Loucy (cell line): ENCODE measurements around the gene ELOA.

Source experiments
- H2AFZ ChIP-seq: fragments of 200-600 bp; sonication (generic); 2 replicates; pipeline ENCODE4 v1.6.0; 2016; ENCODE audit warnings: antibody characterized with exemption, mild to moderate bottlenecking, low read length, moderate library complexity
- H3F3A ChIP-seq: fragments of 200-600 bp; 2 replicates; pipeline ENCODE4 v1.6.0; 2016; ENCODE audit warnings: antibody characterized with exemption, low read depth, mild to moderate bottlenecking
- H3K27me3 ChIP-seq: fragments of 200-600 bp; sonication (generic); 2 replicates; pipeline ENCODE4 v1.6.1; 2014; ENCODE audit warnings: low read length, mild to moderate bottlenecking; ENCODE audit not compliant: insufficient read depth, poor library complexity, severe bottlenecking
- H3K36me3 ChIP-seq: fragments of 200-600 bp; sonication (generic); 2 replicates; pipeline ENCODE4 v1.6.1; 2016; ENCODE audit warnings: low read length; ENCODE audit not compliant: insufficient read depth
- H3K4me1 ChIP-seq: fragments of 200-600 bp; sonication (generic); 2 replicates; pipeline ENCODE4 v1.5.1; 2014; ENCODE audit warnings: low read length, mild to moderate bottlenecking; ENCODE audit not compliant: insufficient read depth, poor library complexity, severe bottlenecking
- H3K4me2 ChIP-seq: fragments of 200-600 bp; sonication (generic); 2 replicates; pipeline ENCODE4 v1.6.0; 2014; ENCODE audit warnings: antibody characterized with exemption, low read length, low read depth, mild to moderate bottlenecking; ENCODE audit not compliant: poor library complexity, severe bottlenecking
- H3K4me3 ChIP-seq: fragments of 200-600 bp; sonication (generic); 2 replicates; pipeline ENCODE4 v1.5.1; 2014; ENCODE audit warnings: low read length, mild to moderate bottlenecking, mixed read lengths; ENCODE audit not compliant: poor library complexity, severe bottlenecking
- H3K79me2 ChIP-seq: fragments of 200-600 bp; sonication (generic); 2 replicates; pipeline ENCODE4 v1.6.1; 2014; ENCODE audit warnings: low read length; ENCODE audit not compliant: insufficient read depth
- H3K9ac ChIP-seq: fragments of 200-600 bp; sonication (generic); 2 replicates; pipeline ENCODE4 v1.6.0; 2014; ENCODE audit warnings: mild to moderate bottlenecking, low read depth, low read length, moderate library complexity; ENCODE audit not compliant: poor library complexity, severe bottlenecking
- H3K9me2 ChIP-seq: fragments of 200-600 bp; sonication (generic); replicated peaks from 2 replicates; pipeline ENCODE4 v1.6.1; 2016; ENCODE audit warnings: low read depth, low read length, mixed read lengths
- H3K9me3 ChIP-seq: fragments of 200-600 bp; sonication (generic); 2 replicates; pipeline ENCODE4 v1.6.1; 2014; ENCODE audit warnings: mild to moderate bottlenecking, antibody characterized with exemption, low read length, low read depth; ENCODE audit not compliant: insufficient read depth
- H4K20me1 ChIP-seq: fragments of 200-600 bp; sonication (generic); 2 replicates; pipeline ENCODE4 v1.6.0; 2014; ENCODE audit warnings: antibody characterized with exemption, low read length, mild to moderate bottlenecking; ENCODE audit not compliant: insufficient read depth, poor library complexity, severe bottlenecking
- EZH2phosphoT487 ChIP-seq: fragments of 200-600 bp; IDR thresholded peaks from 2 replicates; pipeline ENCODE4 v1.6.1; 2018; ENCODE audit warnings: antibody characterized with exemption, mild to moderate bottlenecking, moderate library complexity, borderline replicate concordance
- TF ChIP-seq, protein P1 (sequence below): fragments of 200-600 bp; sonication (generic); conservative IDR thresholded peaks from 2 replicates; pipeline ENCODE4 v1.5.1; 2014; ENCODE audit warnings: mild to moderate bottlenecking, antibody characterized with exemption, low read length

The ELOA gene

GRCh38 chr1:23719162-23719820 is 24.0 kb upstream of the ELOA start:
- no peaks in the 10 kb centered on the region for H3K79me2 ChIP-seq
- TF ChIP-seq, protein P1, sequence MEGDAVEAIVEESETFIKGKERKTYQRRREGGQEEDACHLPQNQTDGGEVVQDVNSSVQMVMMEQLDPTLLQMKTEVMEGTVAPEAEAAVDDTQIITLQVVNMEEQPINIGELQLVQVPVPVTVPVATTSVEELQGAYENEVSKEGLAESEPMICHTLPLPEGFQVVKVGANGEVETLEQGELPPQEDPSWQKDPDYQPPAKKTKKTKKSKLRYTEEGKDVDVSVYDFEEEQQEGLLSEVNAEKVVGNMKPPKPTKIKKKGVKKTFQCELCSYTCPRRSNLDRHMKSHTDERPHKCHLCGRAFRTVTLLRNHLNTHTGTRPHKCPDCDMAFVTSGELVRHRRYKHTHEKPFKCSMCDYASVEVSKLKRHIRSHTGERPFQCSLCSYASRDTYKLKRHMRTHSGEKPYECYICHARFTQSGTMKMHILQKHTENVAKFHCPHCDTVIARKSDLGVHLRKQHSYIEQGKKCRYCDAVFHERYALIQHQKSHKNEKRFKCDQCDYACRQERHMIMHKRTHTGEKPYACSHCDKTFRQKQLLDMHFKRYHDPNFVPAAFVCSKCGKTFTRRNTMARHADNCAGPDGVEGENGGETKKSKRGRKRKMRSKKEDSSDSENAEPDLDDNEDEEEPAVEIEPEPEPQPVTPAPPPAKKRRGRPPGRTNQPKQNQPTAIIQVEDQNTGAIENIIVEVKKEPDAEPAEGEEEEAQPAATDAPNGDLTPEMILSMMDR = no peak
- TF ChIP-seq EZH2phosphoT487 = no peak
- H3K9me3 ChIP-seq = no peaks in the 10 kb centered on the region
- no peak overlapping the region for H3K4me3 ChIP-seq
- no peaks in the 10 kb centered on the region for H3K27me3 ChIP-seq
- no peaks in the 10 kb centered on the region for H3F3A ChIP-seq
- no peak overlapping the region for H3K9ac ChIP-seq
- H3K36me3 ChIP-seq = no peaks in the 10 kb centered on the region; the same call in 1 of the 2 replicates
- H3K4me2 ChIP-seq = no peak overlapping the region
- no peaks in the 10 kb centered on the region for H3K4me1 ChIP-seq
- H4K20me1 ChIP-seq = no peaks in the 10 kb centered on the region
- no peak overlapping the region for H2AFZ ChIP-seq
- no peaks in the 10 kb centered on the region for H3K9me2 ChIP-seq

DNA sequence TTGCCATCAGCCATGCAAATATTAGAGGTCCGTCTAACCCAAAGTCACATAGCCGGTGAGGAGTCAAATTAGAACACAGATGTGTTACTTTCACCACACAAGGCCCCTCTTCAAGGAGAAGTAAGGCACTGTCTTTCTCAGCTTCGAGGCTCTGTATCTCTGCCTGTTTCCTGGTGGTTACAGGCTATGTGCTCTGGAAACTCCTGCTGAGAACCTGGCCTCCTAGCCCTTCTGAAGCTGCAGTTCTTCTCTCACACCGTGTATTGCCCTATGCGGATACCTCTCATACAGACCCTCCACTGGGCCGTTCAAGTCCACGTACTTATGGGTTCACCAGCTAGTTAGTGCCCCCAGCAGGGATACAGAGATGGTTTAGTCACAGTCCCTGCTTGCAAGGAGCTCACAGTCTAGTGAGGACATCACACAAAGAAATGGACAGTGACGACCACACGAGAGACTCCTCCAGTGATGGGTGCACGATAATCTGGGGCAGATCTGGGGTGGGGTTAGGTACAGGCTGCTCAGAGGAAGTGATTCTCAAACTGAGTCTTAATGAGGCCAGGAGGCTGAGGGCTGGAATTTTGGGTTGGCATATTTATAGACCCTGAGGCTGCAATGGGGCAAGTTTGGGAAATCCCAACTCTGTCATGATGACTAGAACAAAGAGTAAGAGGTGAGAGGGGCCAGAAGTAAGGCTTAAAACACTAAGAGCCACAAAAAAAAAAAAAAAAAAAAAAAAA is 22.8 kb upstream of the ELOA start:
- H2AFZ ChIP-seq = no peak overlapping the region
- no peaks in the 10 kb centered on the region for H3K9me3 ChIP-seq
- H3K9ac ChIP-seq = no peak overlapping the region
- no peaks in the 10 kb centered on the region for H3K4me1 ChIP-seq
- no peaks in the 10 kb centered on the region for H3K9me2 ChIP-seq
- H3K36me3 ChIP-seq = no peaks in the 10 kb centered on the region
- no peaks in the 10 kb centered on the region for H3K27me3 ChIP-seq
- no peak overlapping the region for H3K4me2 ChIP-seq
- TF ChIP-seq, protein P1 = no peak
- no peak for TF ChIP-seq EZH2phosphoT487
- no peaks in the 10 kb centered on the region for H3F3A ChIP-seq
- H3K4me3 ChIP-seq = no peak overlapping the region
- no peaks in the 10 kb centered on the region for H3K79me2 ChIP-seq
- H4K20me1 ChIP-seq = no peaks in the 10 kb centered on the region

GRCh38 chr1:23722652-23723051 is 20.6 kb upstream of the ELOA start:
- H3K9ac ChIP-seq = no peak overlapping the region
- no peaks in the 10 kb centered on the region for H4K20me1 ChIP-seq
- H3K4me1 ChIP-seq = no peaks in the 10 kb centered on the region
- TF ChIP-seq, protein P1 = no peak
- TF ChIP-seq EZH2phosphoT487 = no peak
- H3K9me3 ChIP-seq = no peaks in the 10 kb centered on the region
- H3K9me2 ChIP-seq = no peaks in the 10 kb centered on the region
- H3K4me3 ChIP-seq = no peak overlapping the region
- no peaks in the 10 kb centered on the region for H3F3A ChIP-seq
- no peaks in the 10 kb centered on the region for H3K79me2 ChIP-seq
- H2AFZ ChIP-seq = no peak overlapping the region
- no peaks in the 10 kb centered on the region for H3K27me3 ChIP-seq
- no peaks in the 10 kb centered on the region for H3K36me3 ChIP-seq
- H3K4me2 ChIP-seq = no peak overlapping the region
